ENCODE measurements around the gene SORCS1. TPM values are rescaled to one million over a fixed set of nuclear protein-coding genes. Genes with fewer than 3 reads are reported as not detected.

SORCS1 gene
- total and polyA plus RNA-seq, 4 donors, result 0.08 to 0.21 (median 0.09) TPM; not detected in 1

DNA sequence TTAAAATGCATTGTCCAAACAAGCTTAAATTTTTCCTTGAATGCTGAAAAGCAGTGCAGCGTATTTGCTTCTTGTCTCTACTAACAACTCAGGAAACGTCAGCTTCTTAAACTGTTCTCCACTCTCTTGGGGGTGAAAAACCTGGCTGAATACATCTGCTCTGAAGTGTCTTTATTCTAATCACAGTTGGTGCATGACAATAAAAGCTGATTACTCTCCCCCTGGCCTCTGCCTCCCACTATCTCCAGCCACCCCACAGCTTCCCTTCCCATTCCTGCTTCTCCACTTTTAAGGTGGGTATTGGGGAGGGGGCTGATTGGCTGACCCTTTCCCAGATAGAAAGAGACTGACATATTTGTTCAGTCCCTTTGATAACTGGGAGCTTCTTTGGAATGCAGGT, 456.0 kb downstream of the SORCS1 start:
- 68% methylated on average over 2 of the region's 2 CpGs for WGBS
- Histone ChIP-seq H3K27me3 (ENCODE audit: control insufficient read depth in 4 of 4, insufficient read depth in 4 of 4, low read length in 3 of 4) (peaks cover 0 to 4% (median under 1%) of the 10 kb centered on the region in 4 donors), H3K4me1 (ENCODE audit: control insufficient read depth in 4 of 4, insufficient read depth in 4 of 4, low read length in 3 of 4) (no peaks in the 10 kb centered on the region), H3K9ac (ENCODE audit: low read depth in 1 of 2, low read length in 2 of 2) (no peak overlapping the region), H3K9me3 (ENCODE audit: control insufficient read depth in 4 of 4, low read length in 3 of 4) (no peaks in the 10 kb centered on the region), H3K27ac (ENCODE audit: low read depth in 1 of 2, low read length in 2 of 2) (no peak overlapping the region), H3K36me3 (ENCODE audit: control insufficient read depth in 4 of 4, insufficient read depth in 3 of 4, low read depth in 1 of 4, low read length in 3 of 4) (no peaks in the 10 kb centered on the region), H3K4me3 (ENCODE audit: low read depth in 1 of 3, low read length in 3 of 3) (no peak overlapping the region)
- DNase-seq (ENCODE audit: low spot score), result no peak
- TF ChIP-seq, protein P1, sequence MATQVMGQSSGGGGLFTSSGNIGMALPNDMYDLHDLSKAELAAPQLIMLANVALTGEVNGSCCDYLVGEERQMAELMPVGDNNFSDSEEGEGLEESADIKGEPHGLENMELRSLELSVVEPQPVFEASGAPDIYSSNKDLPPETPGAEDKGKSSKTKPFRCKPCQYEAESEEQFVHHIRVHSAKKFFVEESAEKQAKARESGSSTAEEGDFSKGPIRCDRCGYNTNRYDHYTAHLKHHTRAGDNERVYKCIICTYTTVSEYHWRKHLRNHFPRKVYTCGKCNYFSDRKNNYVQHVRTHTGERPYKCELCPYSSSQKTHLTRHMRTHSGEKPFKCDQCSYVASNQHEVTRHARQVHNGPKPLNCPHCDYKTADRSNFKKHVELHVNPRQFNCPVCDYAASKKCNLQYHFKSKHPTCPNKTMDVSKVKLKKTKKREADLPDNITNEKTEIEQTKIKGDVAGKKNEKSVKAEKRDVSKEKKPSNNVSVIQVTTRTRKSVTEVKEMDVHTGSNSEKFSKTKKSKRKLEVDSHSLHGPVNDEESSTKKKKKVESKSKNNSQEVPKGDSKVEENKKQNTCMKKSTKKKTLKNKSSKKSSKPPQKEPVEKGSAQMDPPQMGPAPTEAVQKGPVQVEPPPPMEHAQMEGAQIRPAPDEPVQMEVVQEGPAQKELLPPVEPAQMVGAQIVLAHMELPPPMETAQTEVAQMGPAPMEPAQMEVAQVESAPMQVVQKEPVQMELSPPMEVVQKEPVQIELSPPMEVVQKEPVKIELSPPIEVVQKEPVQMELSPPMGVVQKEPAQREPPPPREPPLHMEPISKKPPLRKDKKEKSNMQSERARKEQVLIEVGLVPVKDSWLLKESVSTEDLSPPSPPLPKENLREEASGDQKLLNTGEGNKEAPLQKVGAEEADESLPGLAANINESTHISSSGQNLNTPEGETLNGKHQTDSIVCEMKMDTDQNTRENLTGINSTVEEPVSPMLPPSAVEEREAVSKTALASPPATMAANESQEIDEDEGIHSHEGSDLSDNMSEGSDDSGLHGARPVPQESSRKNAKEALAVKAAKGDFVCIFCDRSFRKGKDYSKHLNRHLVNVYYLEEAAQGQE (IDR thresholded peaks at IDR 0.05), result no peak
- TF ChIP-seq, protein P2, sequence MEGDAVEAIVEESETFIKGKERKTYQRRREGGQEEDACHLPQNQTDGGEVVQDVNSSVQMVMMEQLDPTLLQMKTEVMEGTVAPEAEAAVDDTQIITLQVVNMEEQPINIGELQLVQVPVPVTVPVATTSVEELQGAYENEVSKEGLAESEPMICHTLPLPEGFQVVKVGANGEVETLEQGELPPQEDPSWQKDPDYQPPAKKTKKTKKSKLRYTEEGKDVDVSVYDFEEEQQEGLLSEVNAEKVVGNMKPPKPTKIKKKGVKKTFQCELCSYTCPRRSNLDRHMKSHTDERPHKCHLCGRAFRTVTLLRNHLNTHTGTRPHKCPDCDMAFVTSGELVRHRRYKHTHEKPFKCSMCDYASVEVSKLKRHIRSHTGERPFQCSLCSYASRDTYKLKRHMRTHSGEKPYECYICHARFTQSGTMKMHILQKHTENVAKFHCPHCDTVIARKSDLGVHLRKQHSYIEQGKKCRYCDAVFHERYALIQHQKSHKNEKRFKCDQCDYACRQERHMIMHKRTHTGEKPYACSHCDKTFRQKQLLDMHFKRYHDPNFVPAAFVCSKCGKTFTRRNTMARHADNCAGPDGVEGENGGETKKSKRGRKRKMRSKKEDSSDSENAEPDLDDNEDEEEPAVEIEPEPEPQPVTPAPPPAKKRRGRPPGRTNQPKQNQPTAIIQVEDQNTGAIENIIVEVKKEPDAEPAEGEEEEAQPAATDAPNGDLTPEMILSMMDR (IDR thresholded peaks at IDR 0.05; ENCODE audit: low read depth, low read length, missing input control), result no peak
- TF ChIP-seq JUND (IDR thresholded peaks at IDR 0.05) (no peak), GABPA (IDR thresholded peaks at IDR 0.05 in 1 of 2, conservative IDR thresholded peaks at IDR 0.05 in 1 of 2) (no peak), SP1 (IDR thresholded peaks at IDR 0.05) (no peak), YY1 (IDR thresholded peaks at IDR 0.05) (no peak), RXRA (IDR thresholded peaks at IDR 0.05) (no peak), FOXA1 (IDR thresholded peaks at IDR 0.05) (no peak), TAF1 (conservative IDR thresholded peaks at IDR 0.05) (no peak)
- TF ChIP-seq, protein P3, sequence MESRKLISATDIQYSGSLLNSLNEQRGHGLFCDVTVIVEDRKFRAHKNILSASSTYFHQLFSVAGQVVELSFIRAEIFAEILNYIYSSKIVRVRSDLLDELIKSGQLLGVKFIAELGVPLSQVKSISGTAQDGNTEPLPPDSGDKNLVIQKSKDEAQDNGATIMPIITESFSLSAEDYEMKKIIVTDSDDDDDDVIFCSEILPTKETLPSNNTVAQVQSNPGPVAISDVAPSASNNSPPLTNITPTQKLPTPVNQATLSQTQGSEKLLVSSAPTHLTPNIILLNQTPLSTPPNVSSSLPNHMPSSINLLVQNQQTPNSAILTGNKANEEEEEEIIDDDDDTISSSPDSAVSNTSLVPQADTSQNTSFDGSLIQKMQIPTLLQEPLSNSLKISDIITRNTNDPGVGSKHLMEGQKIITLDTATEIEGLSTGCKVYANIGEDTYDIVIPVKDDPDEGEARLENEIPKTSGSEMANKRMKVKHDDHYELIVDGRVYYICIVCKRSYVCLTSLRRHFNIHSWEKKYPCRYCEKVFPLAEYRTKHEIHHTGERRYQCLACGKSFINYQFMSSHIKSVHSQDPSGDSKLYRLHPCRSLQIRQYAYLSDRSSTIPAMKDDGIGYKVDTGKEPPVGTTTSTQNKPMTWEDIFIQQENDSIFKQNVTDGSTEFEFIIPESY (IDR thresholded peaks at IDR 0.05), result no peak
- TF ChIP-seq, protein P4, sequence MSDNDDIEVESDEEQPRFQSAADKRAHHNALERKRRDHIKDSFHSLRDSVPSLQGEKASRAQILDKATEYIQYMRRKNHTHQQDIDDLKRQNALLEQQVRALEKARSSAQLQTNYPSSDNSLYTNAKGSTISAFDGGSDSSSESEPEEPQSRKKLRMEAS (IDR thresholded peaks at IDR 0.05), result no peak

DNA sequence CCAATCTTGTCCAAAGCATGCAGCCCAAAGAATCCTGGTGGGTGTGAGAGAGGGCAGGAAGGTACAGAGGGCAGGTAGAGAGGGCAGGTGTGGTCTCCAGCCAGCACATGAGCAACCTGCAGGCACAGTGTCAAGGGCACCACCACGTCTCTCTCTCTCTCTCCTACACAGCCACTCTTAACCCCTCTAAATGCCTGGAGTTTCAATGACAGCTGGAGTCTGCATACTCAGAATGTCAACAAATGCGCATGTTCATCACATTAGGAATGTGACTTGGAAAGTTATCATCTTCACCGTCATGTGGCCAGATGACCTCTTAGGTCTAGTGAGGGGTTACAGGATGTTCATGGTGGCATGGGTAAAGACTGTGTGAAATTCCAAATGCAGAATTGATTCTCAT, 456.8 kb downstream of the SORCS1 start:
- H3K4me3 ChIP-seq (ENCODE audit: low read depth in 1 of 3, low read length in 3 of 3), result no peak overlapping the region
- H3K9ac ChIP-seq (ENCODE audit: low read depth in 1 of 2, low read length in 2 of 2), result no peak overlapping the region
- no peaks in the 10 kb centered on the region for H3K36me3 ChIP-seq (ENCODE audit: control insufficient read depth in 4 of 4, insufficient read depth in 3 of 4, low read depth in 1 of 4, low read length in 3 of 4)
- no peaks in the 10 kb centered on the region for H3K4me1 ChIP-seq (ENCODE audit: control insufficient read depth in 4 of 4, insufficient read depth in 4 of 4, low read length in 3 of 4)
- DNase-seq (ENCODE audit: low spot score), result no peak
- H3K27ac ChIP-seq (ENCODE audit: low read depth in 1 of 2, low read length in 2 of 2), result no peak overlapping the region
- 55% methylated on average over 3 of the region's 3 CpGs for WGBS
- H3K9me3 ChIP-seq (ENCODE audit: control insufficient read depth in 4 of 4, low read length in 3 of 4), result no peaks in the 10 kb centered on the region
- H3K27me3 ChIP-seq (ENCODE audit: control insufficient read depth in 4 of 4, insufficient read depth in 4 of 4, low read length in 3 of 4), result peaks cover 0 to 4% (median under 1%) of the 10 kb centered on the region in 4 donors
- no peak for TF ChIP-seq EGR1 (IDR thresholded peaks at IDR 0.05; ENCODE audit: low read depth in 2 of 2)
- no peak for TF ChIP-seq FOXA1 (IDR thresholded peaks at IDR 0.05)
- TF ChIP-seq SP1 (IDR thresholded peaks at IDR 0.05), result no peak
- TF ChIP-seq, protein P3 (IDR thresholded peaks at IDR 0.05), result no peak
- no peak for TF ChIP-seq YY1 (IDR thresholded peaks at IDR 0.05)
- TF ChIP-seq, protein P5, sequence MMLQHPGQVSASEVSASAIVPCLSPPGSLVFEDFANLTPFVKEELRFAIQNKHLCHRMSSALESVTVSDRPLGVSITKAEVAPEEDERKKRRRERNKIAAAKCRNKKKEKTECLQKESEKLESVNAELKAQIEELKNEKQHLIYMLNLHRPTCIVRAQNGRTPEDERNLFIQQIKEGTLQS (IDR thresholded peaks at IDR 0.05), result no peak
- TF ChIP-seq, protein P2 (IDR thresholded peaks at IDR 0.05; ENCODE audit: low read depth, low read length, missing input control), result no peak
- no peak for TF ChIP-seq FOXA2 (IDR thresholded peaks at IDR 0.05)
- TF ChIP-seq RXRA (IDR thresholded peaks at IDR 0.05), result no peak
- TF ChIP-seq JUND (IDR thresholded peaks at IDR 0.05), result no peak
- TF ChIP-seq HNF4G (IDR thresholded peaks at IDR 0.05), result no peak
- TF ChIP-seq, protein P4 (IDR thresholded peaks at IDR 0.05), result no peak
